Keratinocyte (primary cell): ENCODE measurements around the gene MITD1.

ENCODE experiments used
- CTCF ChIP-seq, 3 experiments: IDR thresholded peaks in 1 of 3; conservative IDR thresholded peaks in 1 of 3; optimal IDR thresholded peaks in 1 of 3; 2 replicates in 2 of 3; 3 replicates in 1 of 3; pipeline versions ENCODE3 to v1.5.1; 2011; ENCODE audit warnings: low read length in 3 of 3, mild to moderate bottlenecking in 3 of 3, moderate library complexity in 2 of 3, control low read depth in 1 of 3, inconsistent platforms in 1 of 3; ENCODE audit not compliant: insufficient read depth in 2 of 3; ENCODE audit errors: extremely low read depth in 1 of 3
- EZH2 ChIP-seq: IDR thresholded peaks from one replicate; pipeline ENCODE4 v1.6.1; 2012; ENCODE audit warnings: inconsistent platforms, mild to moderate bottlenecking, low read length, moderate library complexity

- TF ChIP-seq CTCF (optimal IDR thresholded peaks at IDR 0.05 in 1 of 3, IDR thresholded peaks at IDR 0.05 in 1 of 3, conservative IDR thresholded peaks at IDR 0.05 in 1 of 3; ENCODE audit: extremely low read depth in 1 of 3, insufficient read depth in 2 of 3, low read length in 3 of 3): no peak
- TF ChIP-seq EZH2: no peak
These were observed 41.9 kb downstream of the MITD1 start for GRCh38 chr2:99139003-99139402.
